ENCODE measurements around the gene HNRNPDL.
"Not testable (repeated sequence)": the region's sequence is repeated elsewhere in the genome, so short reads cannot be mapped to it uniquely, and the experiment has no call there.

The HNRNPDL gene

DNA sequence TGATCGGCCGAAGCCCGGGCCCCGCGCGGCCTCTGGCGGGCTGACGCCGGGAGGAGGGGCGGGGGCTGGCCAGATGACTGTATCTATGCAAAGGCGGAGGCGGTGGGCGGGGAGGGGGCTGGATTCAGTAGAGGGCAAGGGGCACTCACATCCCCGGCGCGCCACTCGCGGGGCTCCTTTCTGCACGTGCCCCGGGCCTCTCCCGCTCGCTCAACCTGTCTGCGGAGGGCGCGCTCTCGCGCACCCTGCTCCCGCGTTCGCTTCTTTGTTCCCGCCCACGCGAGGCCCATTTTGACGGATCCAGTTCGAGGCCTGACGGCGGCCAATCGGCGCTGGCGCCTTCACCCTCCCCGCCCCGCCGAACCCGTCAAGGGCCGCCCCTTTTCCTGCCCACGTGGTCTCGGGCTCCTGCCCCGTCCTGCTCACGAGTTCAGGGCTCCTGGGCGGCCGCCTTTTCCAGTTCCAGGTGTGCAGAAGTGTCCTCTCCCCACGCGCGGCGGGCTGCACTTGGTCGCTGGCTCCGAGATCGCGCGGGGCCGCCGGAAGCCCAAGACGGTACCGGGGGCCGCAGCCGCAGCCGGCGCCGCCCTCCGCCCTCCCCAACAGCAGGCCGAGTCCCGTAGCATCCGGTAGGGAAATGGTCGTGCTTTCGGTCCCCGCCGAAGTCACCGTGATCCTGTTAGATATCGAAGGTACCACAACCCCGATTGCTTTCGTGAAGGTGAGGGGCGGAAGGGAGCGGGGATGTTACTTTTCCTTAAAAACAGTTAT, at the start of gene HNRNPDL, which contains the start of gene ENOPH1:
HNRNPDL (minus strand) TSS at position 270 of the 771 bp plus-strand sequence. CDS start 772 bp downstream, outside the sequence.
ENOPH1 (plus strand) TSS at position 398 of the 771 bp plus-strand sequence; CDS start at position 638, 240 bp downstream.
- TF ChIP-seq, protein P1, sequence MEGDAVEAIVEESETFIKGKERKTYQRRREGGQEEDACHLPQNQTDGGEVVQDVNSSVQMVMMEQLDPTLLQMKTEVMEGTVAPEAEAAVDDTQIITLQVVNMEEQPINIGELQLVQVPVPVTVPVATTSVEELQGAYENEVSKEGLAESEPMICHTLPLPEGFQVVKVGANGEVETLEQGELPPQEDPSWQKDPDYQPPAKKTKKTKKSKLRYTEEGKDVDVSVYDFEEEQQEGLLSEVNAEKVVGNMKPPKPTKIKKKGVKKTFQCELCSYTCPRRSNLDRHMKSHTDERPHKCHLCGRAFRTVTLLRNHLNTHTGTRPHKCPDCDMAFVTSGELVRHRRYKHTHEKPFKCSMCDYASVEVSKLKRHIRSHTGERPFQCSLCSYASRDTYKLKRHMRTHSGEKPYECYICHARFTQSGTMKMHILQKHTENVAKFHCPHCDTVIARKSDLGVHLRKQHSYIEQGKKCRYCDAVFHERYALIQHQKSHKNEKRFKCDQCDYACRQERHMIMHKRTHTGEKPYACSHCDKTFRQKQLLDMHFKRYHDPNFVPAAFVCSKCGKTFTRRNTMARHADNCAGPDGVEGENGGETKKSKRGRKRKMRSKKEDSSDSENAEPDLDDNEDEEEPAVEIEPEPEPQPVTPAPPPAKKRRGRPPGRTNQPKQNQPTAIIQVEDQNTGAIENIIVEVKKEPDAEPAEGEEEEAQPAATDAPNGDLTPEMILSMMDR (IDR thresholded peaks at IDR 0.05; ENCODE audit: low read length, missing control alignments): no peak
- peak; percentile 96 for DNase-seq (ENCODE audit: low read depth)

DNA sequence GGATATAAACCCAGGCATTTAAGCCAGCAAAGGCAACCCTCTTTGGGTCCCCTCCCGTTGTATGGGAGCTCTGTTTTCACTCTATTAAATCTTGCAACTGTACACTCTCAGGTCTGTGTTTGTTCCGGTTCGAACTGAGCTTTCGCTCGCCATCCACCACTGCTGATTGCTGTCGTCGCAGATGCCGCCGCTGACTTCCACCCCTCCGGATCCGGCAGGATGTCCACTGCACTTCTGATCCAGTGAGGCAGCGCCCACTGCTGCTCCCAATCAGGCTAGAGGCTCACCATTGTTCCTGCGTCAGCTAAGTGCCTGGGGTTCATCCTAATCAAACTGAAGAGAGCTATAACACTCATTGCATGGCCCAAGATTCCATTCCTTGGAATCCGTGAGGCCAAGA, 49.3 kb upstream of the HNRNPDL start:
- TF ChIP-seq, protein P1 (IDR thresholded peaks at IDR 0.05; ENCODE audit: low read length, missing control alignments): no peak
- no peak for DNase-seq (ENCODE audit: low read depth)
- no peak overlapping the region for H3K4me3 ChIP-seq (replicated peaks; ENCODE audit: low read depth, low read length)

More for the DNA sequence above, at the start of gene HNRNPDL, which contains the start of gene ENOPH1:
- H3K4me3 ChIP-seq (replicated peaks; ENCODE audit: low read depth, low read length): peak within 1 kb of the TSS; percentile 87

DNA sequence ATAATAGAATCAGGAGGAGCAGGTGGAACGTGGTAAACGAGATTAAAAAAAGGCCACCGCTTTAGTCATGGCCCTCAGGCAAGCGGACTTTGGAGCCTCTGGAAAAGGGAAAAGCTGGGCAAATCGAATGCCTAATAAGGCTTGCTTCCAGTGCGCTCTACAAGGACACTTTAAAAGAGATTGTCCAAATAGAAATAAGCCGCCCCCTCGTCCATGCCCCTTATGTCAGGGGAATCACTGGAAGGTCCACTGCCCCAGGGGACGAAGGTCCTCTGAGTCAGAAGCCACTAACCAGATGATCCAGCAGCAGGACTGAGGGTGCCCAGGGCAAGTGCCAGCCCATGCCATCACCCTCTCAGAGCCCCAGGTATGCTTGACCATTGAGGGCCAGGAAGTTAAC, 47.2 kb upstream of the HNRNPDL start:
- not testable (repeated sequence) for DNase-seq (ENCODE audit: low read depth)

DNA sequence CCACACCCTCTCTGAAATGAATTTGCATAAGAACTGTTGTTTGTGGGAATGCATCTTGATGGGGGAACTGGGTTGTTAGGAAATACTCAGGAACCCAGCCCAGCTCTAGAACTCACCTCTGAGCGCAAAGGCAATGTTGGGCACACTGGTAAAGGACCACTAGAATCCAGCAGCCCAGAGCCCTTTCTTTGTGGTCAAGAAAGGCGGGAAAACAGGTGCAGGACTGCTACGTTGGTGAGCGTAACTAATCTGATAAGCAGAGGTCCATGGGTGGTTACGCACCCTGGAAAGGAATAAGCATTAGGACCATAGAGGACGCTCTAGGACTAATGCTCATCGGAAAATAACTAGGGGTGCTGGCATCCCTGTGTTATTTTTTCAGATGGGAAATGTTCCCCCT, 45.7 kb upstream of the HNRNPDL start:
- not testable (repeated sequence) for DNase-seq (ENCODE audit: low read depth); H3K4me3 ChIP-seq (replicated peaks; ENCODE audit: low read depth, low read length)

More for the DNA sequence above, 47.2 kb upstream of the HNRNPDL start:
- H3K4me3 ChIP-seq (replicated peaks; ENCODE audit: low read depth, low read length): not testable (repeated sequence)

DNA sequence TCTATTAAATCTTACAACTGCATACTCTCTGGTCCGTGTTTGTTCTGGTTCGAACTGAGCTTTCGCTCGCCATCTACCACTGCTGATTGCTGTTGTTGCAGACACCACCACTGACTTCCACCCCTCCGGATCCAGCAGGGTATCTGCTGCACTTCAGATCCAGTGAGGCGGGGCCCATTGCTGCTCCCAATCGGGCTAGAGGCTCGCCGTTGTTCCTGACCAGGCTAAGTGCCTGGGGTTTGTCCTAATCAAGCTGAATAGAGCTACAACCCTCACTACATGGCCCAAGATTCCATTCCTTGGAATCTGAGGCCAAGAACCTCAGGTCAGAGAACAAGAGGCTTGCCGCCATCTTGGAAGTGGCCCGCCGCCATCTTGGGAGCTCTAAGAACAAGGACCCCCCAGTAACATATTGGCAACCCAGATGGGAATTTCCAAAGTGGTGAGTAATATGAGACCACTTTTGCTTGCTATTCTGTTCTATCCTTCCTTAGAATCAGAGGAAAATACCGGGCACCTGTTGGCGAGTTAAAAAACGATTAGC, 43.4 kb upstream of the HNRNPDL start:
- H3K4me3 ChIP-seq (replicated peaks; ENCODE audit: low read depth, low read length): no peak overlapping the region
- DNase-seq (ENCODE audit: low read depth): no peak
- TF ChIP-seq, protein P1 (IDR thresholded peaks at IDR 0.05; ENCODE audit: low read length, missing control alignments): no peak

DNA sequence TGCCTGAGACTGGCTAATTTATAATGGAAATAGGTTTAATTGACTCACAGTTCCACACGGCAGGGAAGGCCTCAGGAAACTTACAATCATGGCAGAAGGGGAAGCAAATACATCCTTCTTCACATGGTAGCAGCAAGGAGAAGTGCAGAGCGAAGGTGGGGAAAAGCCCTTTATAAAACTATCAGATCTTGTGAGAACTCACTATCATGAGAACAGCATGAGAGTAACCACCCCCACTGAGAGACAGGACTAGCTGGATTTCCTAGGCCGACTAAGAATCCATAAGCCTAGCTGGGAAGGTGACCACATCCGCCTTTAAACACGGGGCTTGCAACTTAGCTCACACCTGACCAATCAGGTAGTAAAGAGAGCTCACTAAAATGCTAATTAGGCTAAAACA, 42.8 kb upstream of the HNRNPDL start:
- H3K4me3 ChIP-seq (replicated peaks; ENCODE audit: low read depth, low read length); DNase-seq (ENCODE audit: low read depth): not testable (repeated sequence)

DNA sequence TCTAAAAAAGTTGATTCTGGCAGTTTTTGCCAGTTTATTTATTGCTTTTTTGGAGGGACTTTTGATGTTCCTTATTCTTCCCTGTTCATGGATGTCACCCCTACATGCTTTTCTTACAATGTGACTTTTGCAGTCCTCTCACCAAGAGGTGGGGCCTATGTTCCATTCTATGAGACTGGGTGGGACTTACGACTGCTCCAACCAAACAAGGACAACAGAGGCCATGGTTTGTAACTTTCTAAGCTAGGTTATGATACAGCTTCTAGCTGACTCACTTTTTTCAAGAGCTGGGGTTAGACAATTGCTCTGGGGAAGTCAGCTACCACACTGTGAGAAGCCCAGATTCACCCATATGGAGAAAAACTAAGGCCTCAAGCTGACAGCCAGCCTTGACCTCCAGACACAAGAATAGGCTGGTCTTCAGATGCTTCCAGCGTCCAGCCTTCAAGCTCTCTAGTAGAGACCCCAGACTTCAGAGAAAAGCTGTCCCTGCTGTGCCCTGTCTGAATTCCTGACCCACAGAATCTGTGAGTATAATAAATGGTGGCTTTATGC, 39.6 kb upstream of the HNRNPDL start:
- TF ChIP-seq, protein P1 (IDR thresholded peaks at IDR 0.05; ENCODE audit: low read length, missing control alignments): no peak
- no peak overlapping the region for H3K4me3 ChIP-seq (replicated peaks; ENCODE audit: low read depth, low read length)
- peak; percentile 68 for DNase-seq (ENCODE audit: low read depth)

DNA sequence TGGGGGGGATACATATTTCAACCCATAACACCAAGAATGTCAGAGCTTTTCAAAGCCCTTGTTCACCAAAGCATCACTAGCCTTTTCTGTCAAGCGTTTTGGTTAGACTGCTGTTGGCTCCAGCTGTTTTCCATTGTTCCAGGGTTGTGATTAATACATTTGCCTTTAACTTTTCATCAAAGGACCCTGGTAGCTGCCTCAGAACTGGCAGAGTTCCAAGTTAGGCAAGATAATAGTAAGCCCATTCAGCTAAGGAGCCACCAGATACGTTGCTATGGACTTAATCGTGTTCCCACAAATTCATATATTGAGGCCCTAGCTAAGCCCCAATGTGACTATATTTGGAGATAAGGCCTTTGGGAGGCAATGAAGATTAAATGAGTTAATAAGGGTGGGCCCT, 37.2 kb upstream of the HNRNPDL start:
- peak; percentile 89 for DNase-seq (ENCODE audit: low read depth)
- no peak overlapping the region for H3K4me3 ChIP-seq (replicated peaks; ENCODE audit: low read depth, low read length)
- TF ChIP-seq, protein P1 (IDR thresholded peaks at IDR 0.05; ENCODE audit: low read length, missing control alignments): no peak

Data from fibroblast of pulmonary artery (primary cell).